GM23338 (cell line): ENCODE data around the gene C2CD4D. TPM values are rescaled to one million over a fixed set of nuclear protein-coding genes. Genes with fewer than 3 reads are reported as not detected.

Source experiments
- ATAC-seq: fragments of 200-7000 bp; cut with Tn5 transposase; 3 replicates; pipeline ENCODE4 v1.9.1; 2020
- DNase-seq: peaks from one replicate; pipeline ENCODE4 v3.0.0-alpha.2; 2015; ENCODE audit warnings: low spot score
- H2AFZ ChIP-seq: fragments of 200-600 bp; sonication (generic); 2 replicates; pipeline ENCODE4 v1.8.0; 2016; ENCODE audit warnings: antibody characterized with exemption, mild to moderate bottlenecking, moderate library complexity
- H3F3A ChIP-seq: fragments of 200-600 bp; sonication (generic); replicated peaks from 2 replicates; pipeline ENCODE4 v1.8.0; 2017; ENCODE audit warnings: antibody characterized with exemption, mixed run types, low read depth
- H3K27ac ChIP-seq: fragments of 200-600 bp; sonication (generic); 2 replicates; pipeline ENCODE4 v1.6.1; 2016; ENCODE audit warnings: low read depth
- H3K27me3 ChIP-seq: fragments of 200-600 bp; sonication (generic); 2 replicates; pipeline ENCODE4 v1.8.0; 2016; ENCODE audit warnings: mild to moderate bottlenecking, mixed run types, moderate library complexity; ENCODE audit not compliant: insufficient read depth
- H3K36me3 ChIP-seq: fragments of 200-600 bp; sonication (generic); 2 replicates; pipeline ENCODE4 v1.8.0; 2016; ENCODE audit warnings: mild to moderate bottlenecking; ENCODE audit not compliant: insufficient read depth
- H3K4me1 ChIP-seq: fragments of 200-600 bp; sonication (generic); 2 replicates; pipeline ENCODE4 v1.8.0; 2016; ENCODE audit warnings: mild to moderate bottlenecking, moderate library complexity; ENCODE audit not compliant: insufficient read depth
- H3K4me2 ChIP-seq: fragments of 200-600 bp; sonication (generic); 2 replicates; pipeline ENCODE4 v1.7.1; 2017; ENCODE audit warnings: mixed run types
- H3K4me3 ChIP-seq: fragments of 200-600 bp; sonication (generic); 2 replicates; pipeline ENCODE4 v1.6.1; 2016; ENCODE audit warnings: mixed run types
- H3K79me2 ChIP-seq: fragments of 200-600 bp; sonication (generic); replicated peaks from 2 replicates; pipeline ENCODE4 v1.8.0; 2017; ENCODE audit warnings: mild to moderate bottlenecking; ENCODE audit not compliant: insufficient read depth
- H3K9me2 ChIP-seq: fragments of 200-600 bp; sonication (generic); 2 replicates; pipeline ENCODE4 v1.8.0; 2017; ENCODE audit not compliant: insufficient read depth
- H4K20me1 ChIP-seq: fragments of 200-600 bp; sonication (generic); replicated peaks from 2 replicates; pipeline ENCODE4 v1.8.0; 2017; ENCODE audit warnings: mild to moderate bottlenecking; ENCODE audit not compliant: insufficient read depth
- H3K27ac Mint-ChIP-seq: 2 replicates; pipeline ENCODE4 v1.8.0; 2020; ENCODE audit warnings: inconsistent platforms, mild to moderate bottlenecking, moderate library complexity, mixed read lengths
- H3K27me3 Mint-ChIP-seq: 3 replicates; pipeline ENCODE4 v1.8.0; 2022; ENCODE audit warnings: low read depth, mild to moderate bottlenecking, moderate library complexity, mixed read lengths, inconsistent platforms; ENCODE audit not compliant: insufficient read depth, poor library complexity
- H3K36me3 Mint-ChIP-seq: 3 replicates; pipeline ENCODE4 v1.8.0; 2021; ENCODE audit warnings: low read depth, mild to moderate bottlenecking, inconsistent platforms, moderate library complexity, mixed read lengths
- H3K4me1 Mint-ChIP-seq: 3 replicates; pipeline ENCODE4 v1.8.0; 2020; ENCODE audit warnings: mild to moderate bottlenecking, inconsistent platforms, mixed read lengths
- H3K4me3 Mint-ChIP-seq: 3 replicates; pipeline ENCODE4 v1.8.0; 2021; ENCODE audit warnings: moderate library complexity, mild to moderate bottlenecking, inconsistent platforms, mixed read lengths
- H3K9me3 Mint-ChIP-seq: 3 replicates; pipeline ENCODE4 v1.8.0; 2020; ENCODE audit warnings: moderate library complexity, mild to moderate bottlenecking, inconsistent platforms, mixed read lengths
- POLR2AphosphoS5 ChIP-seq: IDR thresholded peaks from 2 replicates; pipeline ENCODE4 v1.6.1; 2016; ENCODE audit warnings: antibody characterized with exemption, low read depth
- ZNF114 ChIP-seq: fragments of 250-450 bp; sonication (Bioruptor Pico); IDR thresholded peaks from 2 replicates; pipeline ENCODE4 v1.5.0; 2020; ENCODE audit warnings: mild to moderate bottlenecking, moderate library complexity
- polyA plus RNA-seq: library from polyadenylated mRNA; unstranded; fragments of >200 nt; fragmentation: Nextera tagmentation; extraction: Ambion mirVana; gene quantifications from 2 replicates; pipeline ENCODE4 v1.2.1, GENCODE V29; 2016
- total RNA-seq: library from RNA; depleted of rRNA; stranded (reverse); fragments of >200 nt; shearing (Covaris generic); gene quantifications from 2 replicates; pipeline ENCODE4 v1.2.3, GENCODE V29; 2014
- TF ChIP-seq, protein P1 (sequence below): IDR thresholded peaks from one replicate; pipeline ENCODE4 v1.6.1; 2018; ENCODE audit warnings: antibody characterized with exemption; ENCODE audit not compliant: unreplicated experiment
- TF ChIP-seq, protein P2 (sequence below), 2 experiments: fragments of 200-600 bp in 1 of 2; sonication (generic) in 1 of 2; conservative IDR thresholded peaks; 2 replicates each; pipeline versions ENCODE4 v1.5.1 to v1.6.1; 2016 to 2017; ENCODE audit warnings: antibody characterized with exemption in 2 of 2, low read depth in 2 of 2, mild to moderate bottlenecking in 2 of 2, moderate library complexity in 1 of 2
- TF ChIP-seq, protein P3 (sequence below): fragments of 250-450 bp; sonication (Bioruptor Pico); IDR thresholded peaks from 2 replicates; pipeline ENCODE4 v1.5.0; 2020; ENCODE audit warnings: mild to moderate bottlenecking, moderate library complexity

C2CD4D gene
- total and polyA plus RNA-seq, 2 experiments from 2014 or later = 0.35 to 0.82 TPM

DNA sequence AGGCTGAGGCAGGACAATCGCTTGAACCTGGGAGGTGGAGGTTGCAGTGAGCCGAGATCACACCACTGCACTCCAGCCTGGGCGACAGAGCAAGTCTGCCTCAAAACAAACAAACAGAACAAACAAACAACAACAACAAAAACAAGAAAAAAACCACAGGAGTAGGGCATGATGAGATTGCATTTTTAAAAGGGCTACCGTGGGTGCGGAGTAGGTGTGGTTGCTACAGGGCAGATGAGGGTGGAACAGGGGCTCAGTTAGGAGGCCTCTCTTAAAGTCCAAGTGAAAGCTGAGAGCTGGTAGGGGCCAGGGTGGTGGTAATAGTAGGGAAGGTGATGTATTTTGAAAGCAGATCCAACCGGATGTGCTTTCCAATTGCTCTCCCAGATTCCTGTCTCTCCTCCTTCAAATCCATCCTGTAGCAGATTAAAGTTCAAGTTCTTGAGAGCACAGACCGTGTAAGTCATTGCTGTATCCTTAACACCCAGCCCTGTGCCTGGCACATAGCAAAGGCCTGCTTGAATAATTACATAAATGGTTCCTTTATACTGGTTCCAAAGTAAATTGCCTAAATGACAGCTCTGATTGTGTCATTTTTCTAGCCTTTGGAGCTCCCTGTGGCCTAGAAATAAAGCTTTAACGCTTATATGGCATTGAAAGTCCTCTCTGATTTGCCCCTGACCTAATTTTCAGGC, 30.2 kb downstream of the C2CD4D start (continued):
- TF ChIP-seq, protein P1, sequence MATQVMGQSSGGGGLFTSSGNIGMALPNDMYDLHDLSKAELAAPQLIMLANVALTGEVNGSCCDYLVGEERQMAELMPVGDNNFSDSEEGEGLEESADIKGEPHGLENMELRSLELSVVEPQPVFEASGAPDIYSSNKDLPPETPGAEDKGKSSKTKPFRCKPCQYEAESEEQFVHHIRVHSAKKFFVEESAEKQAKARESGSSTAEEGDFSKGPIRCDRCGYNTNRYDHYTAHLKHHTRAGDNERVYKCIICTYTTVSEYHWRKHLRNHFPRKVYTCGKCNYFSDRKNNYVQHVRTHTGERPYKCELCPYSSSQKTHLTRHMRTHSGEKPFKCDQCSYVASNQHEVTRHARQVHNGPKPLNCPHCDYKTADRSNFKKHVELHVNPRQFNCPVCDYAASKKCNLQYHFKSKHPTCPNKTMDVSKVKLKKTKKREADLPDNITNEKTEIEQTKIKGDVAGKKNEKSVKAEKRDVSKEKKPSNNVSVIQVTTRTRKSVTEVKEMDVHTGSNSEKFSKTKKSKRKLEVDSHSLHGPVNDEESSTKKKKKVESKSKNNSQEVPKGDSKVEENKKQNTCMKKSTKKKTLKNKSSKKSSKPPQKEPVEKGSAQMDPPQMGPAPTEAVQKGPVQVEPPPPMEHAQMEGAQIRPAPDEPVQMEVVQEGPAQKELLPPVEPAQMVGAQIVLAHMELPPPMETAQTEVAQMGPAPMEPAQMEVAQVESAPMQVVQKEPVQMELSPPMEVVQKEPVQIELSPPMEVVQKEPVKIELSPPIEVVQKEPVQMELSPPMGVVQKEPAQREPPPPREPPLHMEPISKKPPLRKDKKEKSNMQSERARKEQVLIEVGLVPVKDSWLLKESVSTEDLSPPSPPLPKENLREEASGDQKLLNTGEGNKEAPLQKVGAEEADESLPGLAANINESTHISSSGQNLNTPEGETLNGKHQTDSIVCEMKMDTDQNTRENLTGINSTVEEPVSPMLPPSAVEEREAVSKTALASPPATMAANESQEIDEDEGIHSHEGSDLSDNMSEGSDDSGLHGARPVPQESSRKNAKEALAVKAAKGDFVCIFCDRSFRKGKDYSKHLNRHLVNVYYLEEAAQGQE = no peak

DNA sequence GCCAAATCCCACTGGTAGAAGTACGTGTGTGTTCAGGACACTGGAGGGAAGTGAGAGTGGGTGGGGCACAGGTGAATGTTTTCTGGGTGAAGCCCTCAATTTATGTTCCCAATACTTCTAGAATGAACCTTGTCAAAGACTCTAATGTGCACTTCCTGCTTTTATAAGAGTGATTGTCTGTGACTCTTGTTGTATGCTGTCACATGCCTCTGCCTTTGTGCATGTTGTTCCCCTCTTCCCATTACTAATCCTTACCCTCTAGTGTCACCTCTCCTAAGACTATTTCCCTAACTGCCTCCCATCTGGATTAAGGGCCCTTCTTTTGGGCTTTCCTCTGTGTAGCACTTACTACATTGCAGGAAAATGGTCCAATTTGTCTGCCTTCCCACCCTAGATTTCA, 31.9 kb downstream of the C2CD4D start:
- peaks cover 16% of the 10 kb centered on the region for H3K4me1 Mint-ChIP-seq
- H3K36me3 Mint-ChIP-seq = no peaks in the 10 kb centered on the region
- Histone ChIP-seq H3F3A (no peaks in the 10 kb centered on the region), H3K79me2 (no peaks in the 10 kb centered on the region), H3K27me3 (no peaks in the 10 kb centered on the region), H3K4me3 (no peak overlapping the region), H3K9me2 (no peaks in the 10 kb centered on the region), H3K36me3 (no peaks in the 10 kb centered on the region), H3K4me1 (peaks cover 7% of the 10 kb centered on the region), H3K4me2 (no peak overlapping the region), H3K27ac (no peak overlapping the region), H2AFZ (no peak overlapping the region), H4K20me1 (no peaks in the 10 kb centered on the region)
- DNase-seq (no peak), ATAC-seq (no peak)
- H3K27me3 Mint-ChIP-seq = peaks cover 7% of the 10 kb centered on the region
- no peak overlapping the region for H3K27ac Mint-ChIP-seq
- TF ChIP-seq, protein P2, sequence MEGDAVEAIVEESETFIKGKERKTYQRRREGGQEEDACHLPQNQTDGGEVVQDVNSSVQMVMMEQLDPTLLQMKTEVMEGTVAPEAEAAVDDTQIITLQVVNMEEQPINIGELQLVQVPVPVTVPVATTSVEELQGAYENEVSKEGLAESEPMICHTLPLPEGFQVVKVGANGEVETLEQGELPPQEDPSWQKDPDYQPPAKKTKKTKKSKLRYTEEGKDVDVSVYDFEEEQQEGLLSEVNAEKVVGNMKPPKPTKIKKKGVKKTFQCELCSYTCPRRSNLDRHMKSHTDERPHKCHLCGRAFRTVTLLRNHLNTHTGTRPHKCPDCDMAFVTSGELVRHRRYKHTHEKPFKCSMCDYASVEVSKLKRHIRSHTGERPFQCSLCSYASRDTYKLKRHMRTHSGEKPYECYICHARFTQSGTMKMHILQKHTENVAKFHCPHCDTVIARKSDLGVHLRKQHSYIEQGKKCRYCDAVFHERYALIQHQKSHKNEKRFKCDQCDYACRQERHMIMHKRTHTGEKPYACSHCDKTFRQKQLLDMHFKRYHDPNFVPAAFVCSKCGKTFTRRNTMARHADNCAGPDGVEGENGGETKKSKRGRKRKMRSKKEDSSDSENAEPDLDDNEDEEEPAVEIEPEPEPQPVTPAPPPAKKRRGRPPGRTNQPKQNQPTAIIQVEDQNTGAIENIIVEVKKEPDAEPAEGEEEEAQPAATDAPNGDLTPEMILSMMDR (conservative IDR thresholded peaks at IDR 0.05; ENCODE audit: low read depth in 2 of 2) = no peak
- TF ChIP-seq ZNF114 (CRISPR knock-in tag) = no peak
- TF ChIP-seq POLR2AphosphoS5 = no peak
- TF ChIP-seq, protein P3, sequence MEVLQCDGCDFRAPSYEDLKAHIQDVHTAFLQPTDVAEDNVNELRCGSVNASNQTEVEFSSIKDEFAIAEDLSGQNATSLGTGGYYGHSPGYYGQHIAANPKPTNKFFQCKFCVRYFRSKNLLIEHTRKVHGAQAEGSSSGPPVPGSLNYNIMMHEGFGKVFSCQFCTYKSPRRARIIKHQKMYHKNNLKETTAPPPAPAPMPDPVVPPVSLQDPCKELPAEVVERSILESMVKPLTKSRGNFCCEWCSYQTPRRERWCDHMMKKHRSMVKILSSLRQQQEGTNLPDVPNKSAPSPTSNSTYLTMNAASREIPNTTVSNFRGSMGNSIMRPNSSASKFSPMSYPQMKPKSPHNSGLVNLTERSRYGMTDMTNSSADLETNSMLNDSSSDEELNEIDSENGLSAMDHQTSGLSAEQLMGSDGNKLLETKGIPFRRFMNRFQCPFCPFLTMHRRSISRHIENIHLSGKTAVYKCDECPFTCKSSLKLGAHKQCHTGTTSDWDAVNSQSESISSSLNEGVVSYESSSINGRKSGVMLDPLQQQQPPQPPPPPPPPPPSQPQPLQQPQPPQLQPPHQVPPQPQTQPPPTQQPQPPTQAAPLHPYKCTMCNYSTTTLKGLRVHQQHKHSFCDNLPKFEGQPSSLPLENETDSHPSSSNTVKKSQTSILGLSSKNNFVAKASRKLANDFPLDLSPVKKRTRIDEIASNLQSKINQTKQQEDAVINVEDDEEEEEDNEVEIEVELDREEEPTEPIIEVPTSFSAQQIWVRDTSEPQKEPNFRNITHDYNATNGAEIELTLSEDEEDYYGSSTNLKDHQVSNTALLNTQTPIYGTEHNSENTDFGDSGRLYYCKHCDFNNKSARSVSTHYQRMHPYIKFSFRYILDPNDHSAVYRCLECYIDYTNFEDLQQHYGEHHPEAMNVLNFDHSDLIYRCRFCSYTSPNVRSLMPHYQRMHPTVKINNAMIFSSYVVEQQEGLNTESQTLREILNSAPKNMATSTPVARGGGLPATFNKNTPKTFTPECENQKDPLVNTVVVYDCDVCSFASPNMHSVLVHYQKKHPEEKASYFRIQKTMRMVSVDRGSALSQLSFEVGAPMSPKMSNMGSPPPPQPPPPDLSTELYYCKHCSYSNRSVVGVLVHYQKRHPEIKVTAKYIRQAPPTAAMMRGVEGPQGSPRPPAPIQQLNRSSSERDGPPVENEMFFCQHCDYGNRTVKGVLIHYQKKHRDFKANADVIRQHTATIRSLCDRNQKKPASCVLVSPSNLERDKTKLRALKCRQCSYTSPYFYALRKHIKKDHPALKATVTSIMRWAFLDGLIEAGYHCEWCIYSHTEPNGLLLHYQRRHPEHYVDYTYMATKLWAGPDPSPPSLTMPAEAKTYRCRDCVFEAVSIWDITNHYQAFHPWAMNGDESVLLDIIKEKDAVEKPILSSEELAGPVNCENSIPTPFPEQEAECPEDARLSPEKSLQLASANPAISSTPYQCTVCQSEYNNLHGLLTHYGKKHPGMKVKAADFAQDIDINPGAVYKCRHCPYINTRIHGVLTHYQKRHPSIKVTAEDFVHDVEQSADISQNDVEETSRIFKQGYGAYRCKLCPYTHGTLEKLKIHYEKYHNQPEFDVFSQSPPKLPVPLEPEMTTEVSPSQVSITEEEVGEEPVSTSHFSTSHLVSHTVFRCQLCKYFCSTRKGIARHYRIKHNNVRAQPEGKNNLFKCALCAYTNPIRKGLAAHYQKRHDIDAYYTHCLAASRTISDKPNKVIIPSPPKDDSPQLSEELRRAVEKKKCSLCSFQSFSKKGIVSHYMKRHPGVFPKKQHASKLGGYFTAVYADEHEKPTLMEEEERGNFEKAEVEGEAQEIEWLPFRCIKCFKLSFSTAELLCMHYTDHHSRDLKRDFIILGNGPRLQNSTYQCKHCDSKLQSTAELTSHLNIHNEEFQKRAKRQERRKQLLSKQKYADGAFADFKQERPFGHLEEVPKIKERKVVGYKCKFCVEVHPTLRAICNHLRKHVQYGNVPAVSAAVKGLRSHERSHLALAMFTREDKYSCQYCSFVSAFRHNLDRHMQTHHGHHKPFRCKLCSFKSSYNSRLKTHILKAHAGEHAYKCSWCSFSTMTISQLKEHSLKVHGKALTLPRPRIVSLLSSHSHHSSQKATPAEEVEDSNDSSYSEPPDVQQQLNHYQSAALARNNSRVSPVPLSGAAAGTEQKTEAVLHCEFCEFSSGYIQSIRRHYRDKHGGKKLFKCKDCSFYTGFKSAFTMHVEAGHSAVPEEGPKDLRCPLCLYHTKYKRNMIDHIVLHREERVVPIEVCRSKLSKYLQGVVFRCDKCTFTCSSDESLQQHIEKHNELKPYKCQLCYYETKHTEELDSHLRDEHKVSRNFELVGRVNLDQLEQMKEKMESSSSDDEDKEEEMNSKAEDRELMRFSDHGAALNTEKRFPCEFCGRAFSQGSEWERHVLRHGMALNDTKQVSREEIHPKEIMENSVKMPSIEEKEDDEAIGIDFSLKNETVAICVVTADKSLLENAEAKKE (CRISPR knock-in tag) = no peak
- H3K9me3 Mint-ChIP-seq = no peaks in the 10 kb centered on the region
- no peak overlapping the region for H3K4me3 Mint-ChIP-seq
